ENCODE measurements around the gene CNTN4.
A peak's percentile ranks its signal among the peaks of the same experiment; 100 is the strongest.
"Not testable (repeated sequence)": the region's sequence is repeated elsewhere in the genome, so short reads cannot be mapped to it uniquely, and the experiment has no call there.

Gene CNTN4

DNA sequence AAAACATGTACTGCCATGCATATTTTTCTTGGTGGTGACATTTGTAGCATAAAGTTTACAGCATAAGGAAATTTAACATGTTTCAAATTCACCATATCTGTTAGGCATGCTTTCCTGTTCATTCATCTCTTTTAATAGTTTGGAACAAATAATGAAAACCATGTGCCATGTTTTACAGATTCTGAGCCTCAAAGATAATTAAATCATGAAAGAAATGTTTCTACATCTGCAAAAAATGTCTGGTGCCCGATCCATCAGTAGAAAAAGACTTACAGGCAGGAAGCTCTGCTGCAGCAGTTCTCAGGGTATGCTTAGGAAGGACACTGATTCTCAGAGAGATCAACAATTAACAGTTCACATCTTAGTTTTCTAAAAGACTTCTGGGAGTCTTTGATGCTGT is 695.3 kb downstream of the CNTN4 start:
- DNase-seq = no peak
- Mint-ChIP-seq H3K9me3 (no peaks in the 10 kb centered on the region), H3K36me3 (ENCODE audit: low read depth) (no peaks in the 10 kb centered on the region), H3K27ac (no peak overlapping the region), H3K4me1 (peaks cover 6% of the 10 kb centered on the region), H3K27me3 (ENCODE audit: low read depth, poor library complexity) (peaks cover 2% of the 10 kb centered on the region), H3K4me3 (no peak overlapping the region)
- TF ChIP-seq, protein P1, sequence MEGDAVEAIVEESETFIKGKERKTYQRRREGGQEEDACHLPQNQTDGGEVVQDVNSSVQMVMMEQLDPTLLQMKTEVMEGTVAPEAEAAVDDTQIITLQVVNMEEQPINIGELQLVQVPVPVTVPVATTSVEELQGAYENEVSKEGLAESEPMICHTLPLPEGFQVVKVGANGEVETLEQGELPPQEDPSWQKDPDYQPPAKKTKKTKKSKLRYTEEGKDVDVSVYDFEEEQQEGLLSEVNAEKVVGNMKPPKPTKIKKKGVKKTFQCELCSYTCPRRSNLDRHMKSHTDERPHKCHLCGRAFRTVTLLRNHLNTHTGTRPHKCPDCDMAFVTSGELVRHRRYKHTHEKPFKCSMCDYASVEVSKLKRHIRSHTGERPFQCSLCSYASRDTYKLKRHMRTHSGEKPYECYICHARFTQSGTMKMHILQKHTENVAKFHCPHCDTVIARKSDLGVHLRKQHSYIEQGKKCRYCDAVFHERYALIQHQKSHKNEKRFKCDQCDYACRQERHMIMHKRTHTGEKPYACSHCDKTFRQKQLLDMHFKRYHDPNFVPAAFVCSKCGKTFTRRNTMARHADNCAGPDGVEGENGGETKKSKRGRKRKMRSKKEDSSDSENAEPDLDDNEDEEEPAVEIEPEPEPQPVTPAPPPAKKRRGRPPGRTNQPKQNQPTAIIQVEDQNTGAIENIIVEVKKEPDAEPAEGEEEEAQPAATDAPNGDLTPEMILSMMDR (IDR thresholded peaks at IDR 0.05) = no peak

DNA sequence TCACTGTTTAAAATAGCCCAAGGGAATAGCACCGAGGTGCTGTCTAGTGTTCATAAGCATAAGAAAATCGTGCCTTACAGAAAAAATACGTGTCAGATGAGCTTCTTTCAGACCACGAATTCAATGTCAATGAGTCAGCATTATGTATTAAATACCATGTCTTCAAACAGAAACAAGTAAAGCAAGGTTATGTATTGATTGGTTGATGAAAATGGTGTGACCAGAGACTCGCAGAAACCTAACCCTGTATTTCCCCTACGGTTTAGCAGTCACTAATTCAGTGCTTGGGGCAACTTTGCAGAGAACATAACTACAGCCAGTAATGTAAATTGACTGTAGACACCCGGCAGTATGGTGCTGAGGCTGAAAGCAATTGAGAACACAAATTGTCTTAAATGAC is 703.8 kb downstream of the CNTN4 start:
- Mint-ChIP-seq H3K4me1 (no peaks in the 10 kb centered on the region), H3K27ac (no peak overlapping the region), H3K36me3 (ENCODE audit: low read depth) (no peaks in the 10 kb centered on the region), H3K9me3 (no peaks in the 10 kb centered on the region), H3K4me3 (no peak overlapping the region), H3K27me3 (ENCODE audit: low read depth, poor library complexity) (peaks cover 8% of the 10 kb centered on the region)
- no peak for DNase-seq
- TF ChIP-seq, protein P1 (IDR thresholded peaks at IDR 0.05) = no peak

GRCh38 chr3:2807514-2807913 is 708.8 kb downstream of the CNTN4 start:
- Mint-ChIP-seq H3K27ac (no peak overlapping the region), H3K36me3 (ENCODE audit: low read depth) (no peaks in the 10 kb centered on the region), H3K4me3 (no peak overlapping the region), H3K27me3 (ENCODE audit: low read depth, poor library complexity) (peaks cover 4% of the 10 kb centered on the region), H3K4me1 (no peaks in the 10 kb centered on the region), H3K9me3 (no peaks in the 10 kb centered on the region)
- TF ChIP-seq, protein P1 (IDR thresholded peaks at IDR 0.05) = no peak
- DNase-seq = no peak

GRCh38 chr3:2810723-2811122 is 712.1 kb downstream of the CNTN4 start:
- Mint-ChIP-seq H3K4me1 (no peaks in the 10 kb centered on the region), H3K27me3 (ENCODE audit: low read depth, poor library complexity) (peaks cover 4% of the 10 kb centered on the region), H3K4me3 (no peak overlapping the region), H3K36me3 (ENCODE audit: low read depth) (no peaks in the 10 kb centered on the region), H3K27ac (no peak overlapping the region), H3K9me3 (no peaks in the 10 kb centered on the region)
- TF ChIP-seq, protein P1 (IDR thresholded peaks at IDR 0.05) = no peak
- DNase-seq = peak; percentile 46

DNA sequence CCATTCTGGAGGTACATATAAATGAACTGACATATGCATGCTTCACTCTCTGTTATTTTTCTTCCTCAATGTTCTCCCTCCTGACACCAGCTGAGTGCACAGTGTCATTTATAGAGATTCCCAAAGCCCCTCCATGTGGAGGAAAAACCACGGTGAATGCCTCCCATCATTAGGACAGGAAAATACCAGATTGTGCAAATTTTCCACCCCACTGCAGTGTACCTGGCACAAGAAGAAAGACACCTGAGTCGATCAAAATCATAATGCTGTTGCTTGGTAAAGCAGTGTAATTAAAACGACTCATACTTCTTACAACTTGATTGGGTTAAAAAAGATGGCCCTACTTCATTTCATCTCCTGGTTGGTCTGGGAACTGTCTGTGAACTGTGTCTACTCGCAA is 720.9 kb downstream of the CNTN4 start:
- Mint-ChIP-seq H3K27me3 (ENCODE audit: low read depth, poor library complexity) (peaks cover 3% of the 10 kb centered on the region), H3K27ac (no peak overlapping the region), H3K4me3 (no peak overlapping the region), H3K9me3 (no peaks in the 10 kb centered on the region), H3K36me3 (ENCODE audit: low read depth) (no peaks in the 10 kb centered on the region), H3K4me1 (no peaks in the 10 kb centered on the region)
- TF ChIP-seq, protein P1 (IDR thresholded peaks at IDR 0.05) = no peak
- DNase-seq = no peak

- H3K36me3 Mint-ChIP-seq (ENCODE audit: low read depth); H3K27ac Mint-ChIP-seq; H3K4me3 Mint-ChIP-seq; H3K9me3 Mint-ChIP-seq; DNase-seq; H3K4me1 Mint-ChIP-seq; H3K27me3 Mint-ChIP-seq (ENCODE audit: low read depth, poor library complexity): not testable (repeated sequence)
Observed at GRCh38 chr3:2820982-2821381, 722.3 kb downstream of the CNTN4 start.

Data from nephron progenitor cell (in vitro differentiated cells).